IMR-90 (cell line): ENCODE measurements around the gene CHRNA3. TPM values are rescaled to one million over a fixed set of nuclear protein-coding genes. Genes with fewer than 3 reads are reported as not detected.
"Not testable (repeated sequence)": the region's sequence is repeated elsewhere in the genome, so short reads cannot be mapped to it uniquely, and the experiment has no call there.

ENCODE experiments used
- ATAC-seq: fragments of 200-7000 bp; cut with Tn5 transposase; 2 replicates; pipeline ENCODE4 v1.9.1; 2020; ENCODE audit warnings: low read depth, mild to moderate bottlenecking, moderate library complexity
- BruUV-seq: library from RNA; stranded (reverse); fragments of 400-500 nt; replicated peaks from 2 replicates; lab custom pipeline; 2021; lab: Mats Ljungman, UMichigan
- CTCF ChIA-PET: fragments of 300-600 bp; formaldehyde crosslinking; extraction: SDS; loops from one replicate; lab custom pipeline; 2021; ENCODE audit warnings: antibody characterized with exemption; lab: Yijun Ruan, JAX
- POLR2A ChIA-PET: fragments of 300-600 bp; sonication (Branson Sonifier 250); formaldehyde crosslinking; loops from one replicate; lab custom pipeline; 2022; ENCODE audit warnings: antibody characterized with exemption; ENCODE audit not compliant: unreplicated experiment; lab: Charles Lee
- DNase-seq: peaks from one replicate; pipeline ENCODE4 v3.0.0; 2013
- H2AFZ ChIP-seq: replicated peaks from 2 replicates; pipeline ENCODE3; 2013; ENCODE audit warnings: low read length, mild to moderate bottlenecking; ENCODE audit not compliant: poor library complexity
- H2AK5ac ChIP-seq: 2 replicates; pipeline ENCODE4 v1.6.1; 2013; ENCODE audit warnings: low read depth, low read length, inconsistent platforms
- H2AK9ac ChIP-seq: replicated peaks from 2 replicates; pipeline ENCODE3; 2013; ENCODE audit warnings: mild to moderate bottlenecking, low read depth, low read length, moderate library complexity; ENCODE audit not compliant: poor library complexity
- H2BK120ac ChIP-seq: 2 replicates; pipeline ENCODE4 v1.6.1; 2013; ENCODE audit warnings: low read depth, low read length, inconsistent platforms
- H2BK15ac ChIP-seq: 3 replicates; pipeline ENCODE4 v1.6.1; 2013; ENCODE audit warnings: low read depth, low read length, inconsistent platforms
- H2BK20ac ChIP-seq: 2 replicates; pipeline ENCODE4 v1.6.1; 2013; ENCODE audit warnings: low read depth, mild to moderate bottlenecking, inconsistent platforms, low read length, moderate library complexity
- H2BK5ac ChIP-seq: 2 replicates; pipeline ENCODE4 v1.6.1; 2013; ENCODE audit warnings: mild to moderate bottlenecking, low read depth, low read length, inconsistent platforms; ENCODE audit not compliant: poor library complexity, severe bottlenecking
- H3K14ac ChIP-seq: replicated peaks from 2 replicates; pipeline ENCODE4 v1.6.1; 2013; ENCODE audit warnings: low read depth, low read length, inconsistent platforms
- H3K18ac ChIP-seq: 2 replicates; pipeline ENCODE4 v1.6.1; 2013; ENCODE audit warnings: low read depth, low read length, control low read depth
- H3K23ac ChIP-seq: 2 replicates; pipeline ENCODE4 v1.6.1; 2013; ENCODE audit warnings: low read depth, low read length, inconsistent platforms
- H3K27ac ChIP-seq: 2 replicates; pipeline ENCODE4 v1.5.1; 2013; ENCODE audit warnings: mild to moderate bottlenecking, control low read depth, low read length; ENCODE audit not compliant: insufficient read depth
- H3K27me3 ChIP-seq: 2 replicates; pipeline ENCODE4 v1.6.1; 2013; ENCODE audit warnings: low read length; ENCODE audit not compliant: control insufficient read depth, insufficient read depth
- H3K36me3 ChIP-seq: 2 replicates; pipeline ENCODE4 v1.6.1; 2013; ENCODE audit warnings: low read length, mixed read lengths; ENCODE audit not compliant: control insufficient read depth, insufficient read depth
- H3K4ac ChIP-seq: 2 replicates; pipeline ENCODE4 v1.6.1; 2013; ENCODE audit warnings: low read depth, low read length, inconsistent platforms
- H3K4me1 ChIP-seq: 2 replicates; pipeline ENCODE4 v1.6.1; 2013; ENCODE audit warnings: low read length, mixed read lengths; ENCODE audit not compliant: control insufficient read depth, insufficient read depth
- H3K4me2 ChIP-seq: 2 replicates; pipeline ENCODE4 v1.6.1; 2013; ENCODE audit warnings: low read depth, mild to moderate bottlenecking, control low read depth, low read length, moderate library complexity
- H3K4me3 ChIP-seq: 2 replicates; pipeline ENCODE4 v1.5.1; 2013; ENCODE audit warnings: low read depth, mild to moderate bottlenecking, control low read depth, low read length, moderate library complexity; ENCODE audit not compliant: insufficient read depth
- H3K56ac ChIP-seq: 2 replicates; pipeline ENCODE4 v1.6.1; 2013; ENCODE audit warnings: low read length, inconsistent platforms; ENCODE audit not compliant: insufficient read depth; ENCODE audit errors: extremely low read depth
- H3K79me1 ChIP-seq, 2 experiments: 2 replicates each; pipeline ENCODE4 v1.6.1; 2013; ENCODE audit warnings: low read length in 2 of 2, inconsistent platforms in 1 of 2, low read depth in 1 of 2
- H3K9ac ChIP-seq: 2 replicates; pipeline ENCODE4 v1.6.1; 2013; ENCODE audit warnings: low read depth, low read length, control low read depth
- H3K9me1 ChIP-seq: 2 replicates; pipeline ENCODE4 v1.6.1; 2013; ENCODE audit warnings: low read length, inconsistent platforms; ENCODE audit not compliant: insufficient read depth
- H3K9me3 ChIP-seq: 2 replicates; pipeline ENCODE4 v1.6.1; 2013; ENCODE audit warnings: low read length; ENCODE audit not compliant: control insufficient read depth, insufficient read depth
- H4K20me1 ChIP-seq: 2 replicates; pipeline ENCODE4 v1.6.1; 2013; ENCODE audit warnings: low read length, inconsistent platforms; ENCODE audit not compliant: insufficient read depth
- H4K5ac ChIP-seq: 2 replicates; pipeline ENCODE4 v1.6.1; 2013; ENCODE audit warnings: mild to moderate bottlenecking, low read depth, low read length, control low read depth
- H4K8ac ChIP-seq, 2 experiments: 2 replicates each; pipeline ENCODE4 v1.6.1; 2013; ENCODE audit warnings: low read depth in 2 of 2, low read length in 2 of 2, control low read depth in 1 of 2, inconsistent platforms in 1 of 2
- H4K91ac ChIP-seq: 2 replicates; pipeline ENCODE4 v1.6.1; 2013; ENCODE audit warnings: low read depth, low read length, inconsistent platforms; ENCODE audit not compliant: insufficient read depth
- WGBS, 2 experiments: methylation state at CpG; one replicate each; pipeline versions ENCODE4 v1.1.5 to v1.1.7; 2013; ENCODE audit warnings: missing lambda C conversion rate in 2 of 2; ENCODE audit not compliant: insufficient read length in 1 of 2; ENCODE audit errors: extremely low coverage in 2 of 2; 5-methylcytosine and 5-hydroxymethylcytosine counted together
- dilution Hi-C: fragments of 300-500 bp; cut with HindIII; formaldehyde crosslinking; loops from one replicate; pipeline ENCODE4 v1.14.3; 2018; ENCODE audit warnings: low sequenced_read_pairs; ENCODE audit not compliant: unreplicated experiment
- in situ Hi-C: fragments of 300-500 bp; cut with MboI; formaldehyde crosslinking; loops from 3 replicates; pipeline ENCODE4 v1.14.3; 2019; ENCODE audit warnings: low sequenced_read_pairs, inconsistent platforms, mixed read lengths
- intact Hi-C: fragments of 100-400 bp; cut with micrococcal nuclease; formaldehyde crosslinking; loops from 2 replicates; pipeline ENCODE4 v1.10.0; 2022
- polyA plus RNA-seq, 3 experiments: library from polyadenylated mRNA; depleted of rRNA; stranded (reverse); fragments of >200 nt; gene quantifications; 2 replicates each; pipeline ENCODE4 v1.2.3, GENCODE V29; 2012; ENCODE audit warnings: low replicate concordance in 1 of 3
- total RNA-seq: library from RNA; depleted of rRNA; stranded (reverse); fragments of >200 nt; gene quantifications from 2 replicates; pipeline ENCODE4 v1.2.3, GENCODE V29; 2012

Gene CHRNA3
- total and polyA plus RNA-seq, 2 of the 4 experiments (the other 2 are of a cell fraction): not detected

DNA sequence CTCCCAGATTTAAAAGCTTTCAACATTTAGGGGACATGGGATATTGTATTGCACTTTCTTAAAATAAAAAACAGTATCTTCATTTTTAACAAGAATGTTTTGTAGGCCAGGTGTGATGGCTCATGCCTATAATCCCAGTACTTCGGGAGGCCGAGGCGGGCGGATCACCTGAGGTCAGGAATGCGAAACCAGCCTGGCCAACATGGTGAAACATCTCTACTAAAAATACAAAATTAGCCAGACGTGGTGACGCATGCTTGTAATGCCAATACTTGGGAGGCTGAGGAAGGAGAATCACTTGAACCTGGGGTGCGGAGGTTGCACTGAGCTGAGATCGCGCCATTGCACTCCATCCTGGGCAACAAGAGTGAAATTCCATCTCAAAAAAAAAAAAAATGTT lies 60.6 kb downstream of the CHRNA3 start:
- H3K4me3 ChIP-seq, dilution Hi-C loops, H3K18ac ChIP-seq, H2AK9ac ChIP-seq, H3K9me1 ChIP-seq, H3K4ac ChIP-seq, H3K9me3 ChIP-seq, POLR2A ChIA-PET, H3K9ac ChIP-seq, H3K14ac ChIP-seq, H2BK15ac ChIP-seq, CTCF ChIA-PET, H2BK20ac ChIP-seq, in situ Hi-C loops, H3K27ac ChIP-seq, H4K91ac ChIP-seq, H3K4me2 ChIP-seq, H4K8ac ChIP-seq, H3K23ac ChIP-seq, H3K56ac ChIP-seq, H4K5ac ChIP-seq, H3K79me1 ChIP-seq, H2BK5ac ChIP-seq, DNase-seq, H2AK5ac ChIP-seq, H3K36me3 ChIP-seq, H3K4me1 ChIP-seq, H4K20me1 ChIP-seq, BruUV-seq, H2BK120ac ChIP-seq, ATAC-seq, intact Hi-C loops, H2AFZ ChIP-seq: not testable (repeated sequence)
- peaks cover 15% of the 10 kb centered on the region for H3K27me3 ChIP-seq
- no CpG with 5 or more reads among the region's 10 CpGs for WGBS, 2 experiments
